ENCODE measurements around the gene MTA3.
"Not testable (repeated sequence)": the region's sequence is repeated elsewhere in the genome, so short reads cannot be mapped to it uniquely, and the experiment has no call there.

The MTA3 gene

GRCh38 chr2:42663106-42663780, 94.8 kb downstream of the MTA3 start:
- DNase-seq (ENCODE audit: low read depth): peak; percentile 54

GRCh38 chr2:42663828-42664227, 95.4 kb downstream of the MTA3 start:
- no peak for DNase-seq (ENCODE audit: low read depth)

GRCh38 chr2:42673989-42674579, 105.7 kb downstream of the MTA3 start:
- no peak for DNase-seq (ENCODE audit: low read depth)

GRCh38 chr2:42675815-42676214, 107.4 kb downstream of the MTA3 start:
- DNase-seq (ENCODE audit: low read depth): no peak

GRCh38 chr2:42685303-42685702, 116.9 kb downstream of the MTA3 start:
- no peak for DNase-seq (ENCODE audit: low read depth)

- DNase-seq (ENCODE audit: low read depth): no peak
Measured at GRCh38 chr2:42693013-42693615, 124.7 kb downstream of the MTA3 start.

GRCh38 chr2:42693688-42694479, 125.5 kb downstream of the MTA3 start:
- DNase-seq (ENCODE audit: low read depth): no peak

GRCh38 chr2:42696987-42697386, 128.6 kb downstream of the MTA3 start:
- DNase-seq (ENCODE audit: low read depth): no peak

GRCh38 chr2:42698940-42699339, 130.5 kb downstream of the MTA3 start:
- no peak for DNase-seq (ENCODE audit: low read depth)

- no peak for DNase-seq (ENCODE audit: low read depth)
Measured at GRCh38 chr2:42706836-42707235, 138.4 kb downstream of the MTA3 start.

- no peak for DNase-seq (ENCODE audit: low read depth)
Measured at GRCh38 chr2:42708179-42708578, 139.7 kb downstream of the MTA3 start.

- no peak for DNase-seq (ENCODE audit: low read depth)
Measured at GRCh38 chr2:42711896-42712295, 143.5 kb downstream of the MTA3 start.

- no peak for DNase-seq (ENCODE audit: low read depth)
Measured at GRCh38 chr2:42712934-42713333, 144.5 kb downstream of the MTA3 start.

GRCh38 chr2:42713920-42714319, 145.5 kb downstream of the MTA3 start:
- DNase-seq (ENCODE audit: low read depth): no peak

GRCh38 chr2:42714686-42715085, 146.3 kb downstream of the MTA3 start:
- no peak for DNase-seq (ENCODE audit: low read depth)

- no peak for DNase-seq (ENCODE audit: low read depth)
Measured at GRCh38 chr2:42721898-42722297, 153.5 kb downstream of the MTA3 start.

GRCh38 chr2:42722320-42723190, 154.1 kb downstream of the MTA3 start:
- no peak for DNase-seq (ENCODE audit: low read depth)

- DNase-seq (ENCODE audit: low read depth): no peak
Measured at GRCh38 chr2:42723465-42723864, 155.0 kb downstream of the MTA3 start.

GRCh38 chr2:42724886-42725285, 156.5 kb downstream of the MTA3 start:
- no peak for DNase-seq (ENCODE audit: low read depth)

GRCh38 chr2:42725657-42726056, 157.2 kb downstream of the MTA3 start:
- no peak for DNase-seq (ENCODE audit: low read depth)

- no peak for DNase-seq (ENCODE audit: low read depth)
Measured at GRCh38 chr2:42726680-42727079, 158.2 kb downstream of the MTA3 start.

- DNase-seq (ENCODE audit: low read depth): not testable (repeated sequence)
Measured at GRCh38 chr2:42731316-42731715, 162.9 kb downstream of the MTA3 start.

Measured in activated T-cell treated with anti-CD3 and anti-CD28 coated beads for 24 hours (primary cell).